Measurements from ENCODE around the gene ARHGEF4.

The ARHGEF4 gene

GRCh38 chr2:130827502-130828251 is 9.0 kb upstream of the ARHGEF4 start:
- Histone ChIP-seq H2AFZ (ENCODE audit: low read length) (no peak overlapping the region), H3K9me3 (ENCODE audit: insufficient read depth, low read depth, low read length) (no peaks in the 10 kb centered on the region), H3K4me3 (ENCODE audit: low read length, poor library complexity, severe bottlenecking) (no peak overlapping the region), H3K4me1 (ENCODE audit: insufficient read depth, low read length, poor library complexity, severe bottlenecking) (no peaks in the 10 kb centered on the region), H3F3A (ENCODE audit: low read depth) (no peaks in the 10 kb centered on the region), H3K9ac (ENCODE audit: low read depth, low read length, poor library complexity, severe bottlenecking) (no peak overlapping the region), H3K27me3 (ENCODE audit: insufficient read depth, low read length, poor library complexity, severe bottlenecking) (no peaks in the 10 kb centered on the region), H3K4me2 (ENCODE audit: low read depth, low read length, poor library complexity, severe bottlenecking) (no peak overlapping the region), H3K36me3 (ENCODE audit: insufficient read depth, low read length) (no peaks in the 10 kb centered on the region), H3K79me2 (ENCODE audit: insufficient read depth, low read length) (no peaks in the 10 kb centered on the region), H4K20me1 (ENCODE audit: insufficient read depth, low read length, poor library complexity, severe bottlenecking) (no peaks in the 10 kb centered on the region), H3K9me2 (replicated peaks; ENCODE audit: low read depth, low read length) (no peaks in the 10 kb centered on the region)
- no peak for TF ChIP-seq CTCF (conservative IDR thresholded peaks at IDR 0.05; ENCODE audit: low read length)
- TF ChIP-seq EZH2phosphoT487 (IDR thresholded peaks at IDR 0.05; ENCODE audit: borderline replicate concordance), result no peak

GRCh38 chr2:130828461-130828860 is 8.3 kb upstream of the ARHGEF4 start:
- no peaks in the 10 kb centered on the region for H3K9me2 ChIP-seq (replicated peaks; ENCODE audit: low read depth, low read length)
- H3K4me2 ChIP-seq (ENCODE audit: low read depth, low read length, poor library complexity, severe bottlenecking), result no peak overlapping the region
- H3K79me2 ChIP-seq (ENCODE audit: insufficient read depth, low read length), result no peaks in the 10 kb centered on the region
- H3F3A ChIP-seq (ENCODE audit: low read depth), result no peaks in the 10 kb centered on the region
- no peak overlapping the region for H2AFZ ChIP-seq (ENCODE audit: low read length)
- no peak overlapping the region for H3K9ac ChIP-seq (ENCODE audit: low read depth, low read length, poor library complexity, severe bottlenecking)
- no peaks in the 10 kb centered on the region for H3K36me3 ChIP-seq (ENCODE audit: insufficient read depth, low read length)
- H3K4me1 ChIP-seq (ENCODE audit: insufficient read depth, low read length, poor library complexity, severe bottlenecking), result no peaks in the 10 kb centered on the region
- TF ChIP-seq CTCF (conservative IDR thresholded peaks at IDR 0.05; ENCODE audit: low read length) (no peak), EZH2phosphoT487 (IDR thresholded peaks at IDR 0.05; ENCODE audit: borderline replicate concordance) (no peak)
- H3K4me3 ChIP-seq (ENCODE audit: low read length, poor library complexity, severe bottlenecking), result no peak overlapping the region
- no peaks in the 10 kb centered on the region for H3K9me3 ChIP-seq (ENCODE audit: insufficient read depth, low read depth, low read length)
- no peaks in the 10 kb centered on the region for H3K27me3 ChIP-seq (ENCODE audit: insufficient read depth, low read length, poor library complexity, severe bottlenecking)
- H4K20me1 ChIP-seq (ENCODE audit: insufficient read depth, low read length, poor library complexity, severe bottlenecking), result no peaks in the 10 kb centered on the region

GRCh38 chr2:130829015-130829414 is 7.7 kb upstream of the ARHGEF4 start:
- H3K4me2 ChIP-seq (ENCODE audit: low read depth, low read length, poor library complexity, severe bottlenecking), result no peak overlapping the region
- TF ChIP-seq CTCF (conservative IDR thresholded peaks at IDR 0.05; ENCODE audit: low read length), result no peak
- TF ChIP-seq EZH2phosphoT487 (IDR thresholded peaks at IDR 0.05; ENCODE audit: borderline replicate concordance), result no peak
- no peaks in the 10 kb centered on the region for H4K20me1 ChIP-seq (ENCODE audit: insufficient read depth, low read length, poor library complexity, severe bottlenecking)
- H3K9me2 ChIP-seq (replicated peaks; ENCODE audit: low read depth, low read length), result no peaks in the 10 kb centered on the region
- no peaks in the 10 kb centered on the region for H3K36me3 ChIP-seq (ENCODE audit: insufficient read depth, low read length)
- H3K9me3 ChIP-seq (ENCODE audit: insufficient read depth, low read depth, low read length), result no peaks in the 10 kb centered on the region
- no peak overlapping the region for H2AFZ ChIP-seq (ENCODE audit: low read length)
- H3F3A ChIP-seq (ENCODE audit: low read depth), result no peaks in the 10 kb centered on the region
- H3K79me2 ChIP-seq (ENCODE audit: insufficient read depth, low read length), result no peaks in the 10 kb centered on the region
- no peak overlapping the region for H3K4me3 ChIP-seq (ENCODE audit: low read length, poor library complexity, severe bottlenecking)
- no peaks in the 10 kb centered on the region for H3K27me3 ChIP-seq (ENCODE audit: insufficient read depth, low read length, poor library complexity, severe bottlenecking)
- H3K9ac ChIP-seq (ENCODE audit: low read depth, low read length, poor library complexity, severe bottlenecking), result no peak overlapping the region
- no peaks in the 10 kb centered on the region for H3K4me1 ChIP-seq (ENCODE audit: insufficient read depth, low read length, poor library complexity, severe bottlenecking)

Data from Loucy (cell line).